Sigmoid colon (tissue), 7 donors: ENCODE measurements around the gene FFAR4. TPM values are rescaled to one million over a fixed set of nuclear protein-coding genes. Genes with fewer than 3 reads are reported as not detected.

Source experiments
- DNase-seq: peaks from one replicate; pipeline ENCODE4 v3.0.0-alpha.2; 2019
- H3K27ac ChIP-seq, 4 donors: fragments of 200-600 bp; sonication (generic); one replicate each; pipeline ENCODE4 v1.5.1; 2016 to 2019; ENCODE audit warnings: mild to moderate bottlenecking in 1 of 4
- H3K27me3 ChIP-seq, 3 donors: fragments of 200-600 bp; sonication (generic); one replicate each; pipeline ENCODE4 v1.5.1; 2019; ENCODE audit warnings: mild to moderate bottlenecking in 1 of 3
- H3K36me3 ChIP-seq, 4 donors: fragments of 200-600 bp; sonication (generic); one replicate each; pipeline ENCODE4 v1.5.1; 2016 to 2019
- H3K4me1 ChIP-seq, 4 donors: fragments of 200-600 bp; sonication (generic); one replicate each; pipeline ENCODE4 v1.5.1; 2017 to 2019
- H3K4me3 ChIP-seq, 4 donors: fragments of 200-600 bp; sonication (generic); one replicate each; pipeline ENCODE4 v1.5.1; 2017 to 2019; ENCODE audit warnings: mild to moderate bottlenecking in 2 of 4, moderate library complexity in 1 of 4
- H3K9me3 ChIP-seq, 4 donors: fragments of 200-600 bp in 3 of 4; sonication (generic) in 3 of 4; one replicate each; pipeline versions ENCODE4 v1.5.1 to v1.6.1; 2013 to 2019
- EP300 ChIP-seq, 4 donors: sonication (generic); formaldehyde crosslinking; IDR thresholded peaks; one replicate each; pipeline ENCODE4 v1.6.1; 2017; ENCODE audit warnings: antibody characterized with exemption in 4 of 4
- POLR2A ChIP-seq, 2 donors: fragments of 450-650 bp; IDR thresholded peaks; one replicate each; pipeline ENCODE4 v1.6.1; 2016; ENCODE audit warnings: antibody characterized with exemption in 2 of 2, mild to moderate bottlenecking in 2 of 2, moderate library complexity in 2 of 2
- POLR2AphosphoS5 ChIP-seq, 4 donors: sonication (generic); formaldehyde crosslinking; IDR thresholded peaks; one replicate each; pipeline ENCODE4 v1.6.1; 2017; ENCODE audit warnings: antibody characterized with exemption in 4 of 4
- WGBS, 2 donors: extraction: QIAGEN DNeasy Blood & Tissue Kit; methylation state at CpG; one replicate each; pipeline ENCODE4 v1.1.7; 2013; 5-methylcytosine and 5-hydroxymethylcytosine counted together
- intact Hi-C: fragments of 100-400 bp; cut with DNase I; formaldehyde crosslinking; loops from one replicate; pipeline ENCODE4 v1.15.1; 2023
- polyA plus RNA-seq, 3 donors: library from polyadenylated mRNA; stranded (reverse); fragments of 200-250 nt; gene quantifications; one replicate each; pipeline ENCODE4 v1.2.3, GENCODE V29; 2013
- total RNA-seq, 4 donors: library from RNA; depleted of rRNA; stranded (reverse); fragments of >200 nt; gene quantifications; one replicate each; pipeline ENCODE4 v1.1.0, GENCODE V29; 2016
- TF ChIP-seq, protein P1 (sequence below), 4 experiments: fragments of 450-650 bp in 3 of 4; fragments of 200-600 bp in 1 of 4; IDR thresholded peaks; one replicate each; pipeline ENCODE4 v1.5.1; 2016 to 2019; ENCODE audit warnings: antibody characterized with exemption in 4 of 4, mild to moderate bottlenecking in 3 of 4, moderate library complexity in 2 of 4
- donor health status: healthy with polysubstance abuse.
- donor health status: Bipolar disorder and iron deficiency.
- donor health status: healthy.

The FFAR4 gene
- total and polyA plus RNA-seq, 7 donors = 0.36 to 17.9 (median 3.3) TPM; not detected in 1

DNA sequence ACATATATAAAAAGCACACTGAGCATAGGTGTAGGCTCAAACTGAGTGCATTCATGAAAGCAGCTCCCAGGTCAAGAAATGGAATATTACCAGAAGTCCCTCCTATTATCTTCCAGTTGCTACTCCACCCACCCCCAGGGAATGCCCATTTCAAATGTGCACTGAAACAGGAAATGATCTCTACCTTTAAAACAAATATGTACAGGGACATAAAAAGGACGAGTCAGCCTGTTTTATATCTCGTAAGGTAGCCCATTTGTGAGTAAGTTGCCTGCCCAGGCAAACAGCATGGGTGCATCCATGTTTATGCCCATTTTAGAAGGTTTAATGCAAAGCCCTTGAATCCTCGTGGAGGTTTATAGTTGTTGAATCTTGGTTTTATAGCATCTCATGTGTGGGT is 10.4 kb downstream of the FFAR4 start:
- Histone ChIP-seq H3K4me3 (no peak overlapping the region), H3K27ac (no peak overlapping the region), H3K27me3 (peaks cover 0 to 7% (median 0%) of the 10 kb centered on the region in 3 donors), H3K4me1 (no peaks in the 10 kb centered on the region), H3K9me3 (no peaks in the 10 kb centered on the region), H3K36me3 (no peaks in the 10 kb centered on the region)
- 11 to 51% methylated on average over 3 of the region's 3 CpGs for WGBS, 2 donors
- intact Hi-C loops = no loop called here
- no peak for TF ChIP-seq EP300 (IDR thresholded peaks at IDR 0.05)
- no peak for TF ChIP-seq POLR2AphosphoS5 (IDR thresholded peaks at IDR 0.05)
- TF ChIP-seq, protein P1, sequence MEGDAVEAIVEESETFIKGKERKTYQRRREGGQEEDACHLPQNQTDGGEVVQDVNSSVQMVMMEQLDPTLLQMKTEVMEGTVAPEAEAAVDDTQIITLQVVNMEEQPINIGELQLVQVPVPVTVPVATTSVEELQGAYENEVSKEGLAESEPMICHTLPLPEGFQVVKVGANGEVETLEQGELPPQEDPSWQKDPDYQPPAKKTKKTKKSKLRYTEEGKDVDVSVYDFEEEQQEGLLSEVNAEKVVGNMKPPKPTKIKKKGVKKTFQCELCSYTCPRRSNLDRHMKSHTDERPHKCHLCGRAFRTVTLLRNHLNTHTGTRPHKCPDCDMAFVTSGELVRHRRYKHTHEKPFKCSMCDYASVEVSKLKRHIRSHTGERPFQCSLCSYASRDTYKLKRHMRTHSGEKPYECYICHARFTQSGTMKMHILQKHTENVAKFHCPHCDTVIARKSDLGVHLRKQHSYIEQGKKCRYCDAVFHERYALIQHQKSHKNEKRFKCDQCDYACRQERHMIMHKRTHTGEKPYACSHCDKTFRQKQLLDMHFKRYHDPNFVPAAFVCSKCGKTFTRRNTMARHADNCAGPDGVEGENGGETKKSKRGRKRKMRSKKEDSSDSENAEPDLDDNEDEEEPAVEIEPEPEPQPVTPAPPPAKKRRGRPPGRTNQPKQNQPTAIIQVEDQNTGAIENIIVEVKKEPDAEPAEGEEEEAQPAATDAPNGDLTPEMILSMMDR (IDR thresholded peaks at IDR 0.05) = no peak
- TF ChIP-seq POLR2A (IDR thresholded peaks at IDR 0.05) = no peak
- DNase-seq = no peak

DNA sequence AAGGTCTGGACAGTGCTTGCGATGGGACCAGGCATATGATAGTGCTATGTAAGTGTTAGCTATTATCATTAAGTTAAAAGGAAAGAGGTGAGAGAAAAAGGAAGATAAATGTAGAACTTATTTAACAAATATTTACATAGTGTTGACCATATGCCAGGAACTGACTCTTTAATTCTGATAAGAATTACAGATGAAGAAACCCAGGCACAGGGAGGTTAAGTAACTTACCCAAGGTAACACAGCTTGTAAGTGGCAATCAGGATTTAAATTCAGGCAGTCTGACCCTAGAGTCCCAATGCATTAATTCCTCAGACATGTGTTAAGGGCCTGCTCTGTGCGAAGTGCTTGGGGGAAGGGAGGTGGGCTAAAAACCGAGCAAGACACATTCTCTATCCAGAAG is 11.1 kb downstream of the FFAR4 start:
- no peak for DNase-seq
- peaks cover 0 to 7% (median 0%) of the 10 kb centered on the region in 3 donors for H3K27me3 ChIP-seq
- no peaks in the 10 kb centered on the region for H3K9me3 ChIP-seq
- TF ChIP-seq, protein P1 (IDR thresholded peaks at IDR 0.05) = no peak
- no peak for TF ChIP-seq POLR2A (IDR thresholded peaks at IDR 0.05)
- no peak for TF ChIP-seq POLR2AphosphoS5 (IDR thresholded peaks at IDR 0.05)
- no peak for TF ChIP-seq EP300 (IDR thresholded peaks at IDR 0.05)
- H3K27ac ChIP-seq = no peak overlapping the region
- WGBS, 2 donors = 75 to 87% methylated on average over 3 of the region's 3 CpGs
- no peaks in the 10 kb centered on the region for H3K36me3 ChIP-seq
- intact Hi-C loops = no loop called here
- H3K4me1 ChIP-seq = no peaks in the 10 kb centered on the region
- no peak overlapping the region for H3K4me3 ChIP-seq

DNA sequence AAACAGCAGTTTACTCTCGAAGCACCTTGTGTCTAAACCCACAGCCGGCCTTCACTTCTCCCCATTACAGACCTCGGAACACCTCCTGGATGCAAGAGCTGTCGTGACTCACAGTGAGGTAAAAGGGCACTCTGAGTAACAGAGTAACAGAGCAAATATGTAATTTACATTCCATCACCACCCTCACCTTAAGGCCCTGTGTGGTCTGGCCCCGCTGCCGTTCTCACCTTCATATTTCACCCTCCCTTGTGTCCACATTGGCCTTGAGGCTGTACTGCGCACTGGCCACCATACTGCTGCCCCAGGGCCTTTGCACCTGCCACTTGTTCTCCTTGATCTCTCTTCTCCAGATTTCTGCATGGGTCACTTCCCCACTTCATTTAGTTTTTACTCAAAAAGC is 12.6 kb downstream of the FFAR4 start:
- DNase-seq = no peak
- TF ChIP-seq EP300 (IDR thresholded peaks at IDR 0.05) = no peak
- TF ChIP-seq POLR2A (IDR thresholded peaks at IDR 0.05) = no peak
- TF ChIP-seq, protein P1 (IDR thresholded peaks at IDR 0.05) = no peak
- no peak for TF ChIP-seq POLR2AphosphoS5 (IDR thresholded peaks at IDR 0.05)
- no peaks in the 10 kb centered on the region for H3K9me3 ChIP-seq
- peaks cover 0 to 7% (median 0%) of the 10 kb centered on the region in 3 donors for H3K27me3 ChIP-seq
- no peaks in the 10 kb centered on the region for H3K36me3 ChIP-seq
- no peak overlapping the region for H3K4me3 ChIP-seq
- WGBS, 2 donors = 46 to 73% methylated on average over 7 of the region's 7 CpGs
- no peaks in the 10 kb centered on the region for H3K4me1 ChIP-seq
- no peak overlapping the region for H3K27ac ChIP-seq
- intact Hi-C loops = no loop called here

DNA sequence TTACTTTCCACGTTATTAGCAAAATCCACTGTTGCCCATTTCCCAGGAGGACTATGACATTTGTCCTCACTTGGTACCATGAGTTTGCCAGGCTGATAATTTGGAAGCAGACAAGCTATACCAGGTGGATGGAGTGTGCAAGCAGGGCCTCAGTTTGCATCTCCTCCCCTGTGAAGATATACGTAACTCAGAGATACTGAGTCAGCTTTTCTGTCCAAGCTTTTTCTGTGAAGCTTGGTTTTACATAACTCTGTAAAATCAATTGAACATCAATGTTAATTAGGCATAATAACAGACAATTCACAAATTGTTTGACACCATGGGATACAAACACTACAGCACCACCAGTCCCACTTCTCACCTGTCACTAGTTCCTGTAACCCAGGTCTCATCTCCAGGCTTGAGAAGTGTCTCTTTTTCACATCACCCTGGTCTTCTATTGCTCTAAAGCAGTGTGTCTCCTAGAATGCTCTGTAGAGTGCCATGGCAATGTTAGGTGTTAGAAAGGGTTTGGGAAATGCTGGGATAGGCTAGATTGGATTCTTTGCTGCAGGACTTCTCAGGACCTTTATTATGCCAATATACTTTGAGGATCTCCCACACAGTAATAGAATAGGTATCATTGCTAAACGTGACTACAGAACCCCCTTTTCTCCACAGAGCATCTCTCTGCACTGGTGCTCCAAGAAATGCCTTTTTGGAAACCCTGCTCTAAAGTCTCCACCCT is 13.7 kb downstream of the FFAR4 start:
- Histone ChIP-seq H3K4me3 (no peak overlapping the region), H3K4me1 (no peaks in the 10 kb centered on the region), H3K9me3 (no peaks in the 10 kb centered on the region), H3K27me3 (peaks cover 0 to 7% (median 0%) of the 10 kb centered on the region in 3 donors), H3K36me3 (no peaks in the 10 kb centered on the region), H3K27ac (no peak overlapping the region)
- intact Hi-C loops = no loop called here
- DNase-seq = no peak
- 90 to 91% methylated on average over 3 of the region's 3 CpGs for WGBS, 2 donors
- TF ChIP-seq EP300 (IDR thresholded peaks at IDR 0.05) (no peak), POLR2AphosphoS5 (IDR thresholded peaks at IDR 0.05) (no peak), POLR2A (IDR thresholded peaks at IDR 0.05) (no peak)
- TF ChIP-seq, protein P1 (IDR thresholded peaks at IDR 0.05) = no peak
